ENCODE data around the gene HOXD3.

HOXD3 gene

DNA sequence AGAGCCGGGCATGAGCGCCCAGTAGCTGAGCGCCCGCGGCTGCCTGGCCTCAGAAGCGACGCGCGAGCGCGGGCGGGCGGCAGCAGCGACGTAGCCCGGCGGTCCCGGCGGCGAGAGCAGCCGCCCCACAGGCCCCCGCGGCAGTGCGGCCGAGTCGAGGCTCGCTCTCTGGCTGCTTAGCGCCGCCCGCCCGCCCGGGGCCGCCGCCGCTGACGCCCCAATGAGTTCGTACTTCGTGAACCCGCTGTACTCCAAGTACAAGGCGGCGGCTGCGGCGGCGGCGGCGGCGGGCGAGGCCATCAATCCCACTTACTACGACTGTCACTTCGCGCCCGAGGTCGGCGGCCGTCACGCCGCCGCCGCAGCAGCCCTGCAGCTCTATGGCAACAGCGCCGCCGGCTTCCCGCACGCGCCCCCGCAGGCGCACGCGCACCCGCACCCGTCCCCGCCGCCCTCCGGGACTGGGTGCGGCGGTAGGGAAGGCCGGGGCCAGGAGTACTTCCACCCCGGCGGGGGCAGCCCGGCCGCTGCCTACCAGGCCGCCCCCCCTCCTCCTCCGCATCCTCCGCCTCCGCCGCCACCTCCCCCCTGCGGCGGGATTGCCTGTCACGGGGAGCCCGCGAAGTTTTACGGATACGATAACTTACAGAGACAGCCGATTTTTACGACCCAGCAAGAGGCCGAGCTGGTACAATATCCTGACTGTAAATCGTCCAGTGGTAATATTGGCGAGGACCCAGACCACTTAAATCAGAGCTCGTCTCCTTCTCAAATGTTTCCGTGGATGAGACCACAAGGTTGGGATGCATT, 26.8 kb upstream of the HOXD3 start:
- TF ChIP-seq, protein P1, sequence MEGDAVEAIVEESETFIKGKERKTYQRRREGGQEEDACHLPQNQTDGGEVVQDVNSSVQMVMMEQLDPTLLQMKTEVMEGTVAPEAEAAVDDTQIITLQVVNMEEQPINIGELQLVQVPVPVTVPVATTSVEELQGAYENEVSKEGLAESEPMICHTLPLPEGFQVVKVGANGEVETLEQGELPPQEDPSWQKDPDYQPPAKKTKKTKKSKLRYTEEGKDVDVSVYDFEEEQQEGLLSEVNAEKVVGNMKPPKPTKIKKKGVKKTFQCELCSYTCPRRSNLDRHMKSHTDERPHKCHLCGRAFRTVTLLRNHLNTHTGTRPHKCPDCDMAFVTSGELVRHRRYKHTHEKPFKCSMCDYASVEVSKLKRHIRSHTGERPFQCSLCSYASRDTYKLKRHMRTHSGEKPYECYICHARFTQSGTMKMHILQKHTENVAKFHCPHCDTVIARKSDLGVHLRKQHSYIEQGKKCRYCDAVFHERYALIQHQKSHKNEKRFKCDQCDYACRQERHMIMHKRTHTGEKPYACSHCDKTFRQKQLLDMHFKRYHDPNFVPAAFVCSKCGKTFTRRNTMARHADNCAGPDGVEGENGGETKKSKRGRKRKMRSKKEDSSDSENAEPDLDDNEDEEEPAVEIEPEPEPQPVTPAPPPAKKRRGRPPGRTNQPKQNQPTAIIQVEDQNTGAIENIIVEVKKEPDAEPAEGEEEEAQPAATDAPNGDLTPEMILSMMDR (IDR thresholded peaks at IDR 0.05; ENCODE audit: borderline replicate concordance, control extremely low read depth, extremely low read depth, insufficient read depth, missing control alignments) = no peak
- in situ Hi-C loops (cut with MboI; ENCODE audit: low sequenced_read_pairs, unreplicated experiment) = loop anchor here (25.0 kb wide), 1 partner anchor 682 kb away; no protein-coding TSS in a partner anchor

DNA sequence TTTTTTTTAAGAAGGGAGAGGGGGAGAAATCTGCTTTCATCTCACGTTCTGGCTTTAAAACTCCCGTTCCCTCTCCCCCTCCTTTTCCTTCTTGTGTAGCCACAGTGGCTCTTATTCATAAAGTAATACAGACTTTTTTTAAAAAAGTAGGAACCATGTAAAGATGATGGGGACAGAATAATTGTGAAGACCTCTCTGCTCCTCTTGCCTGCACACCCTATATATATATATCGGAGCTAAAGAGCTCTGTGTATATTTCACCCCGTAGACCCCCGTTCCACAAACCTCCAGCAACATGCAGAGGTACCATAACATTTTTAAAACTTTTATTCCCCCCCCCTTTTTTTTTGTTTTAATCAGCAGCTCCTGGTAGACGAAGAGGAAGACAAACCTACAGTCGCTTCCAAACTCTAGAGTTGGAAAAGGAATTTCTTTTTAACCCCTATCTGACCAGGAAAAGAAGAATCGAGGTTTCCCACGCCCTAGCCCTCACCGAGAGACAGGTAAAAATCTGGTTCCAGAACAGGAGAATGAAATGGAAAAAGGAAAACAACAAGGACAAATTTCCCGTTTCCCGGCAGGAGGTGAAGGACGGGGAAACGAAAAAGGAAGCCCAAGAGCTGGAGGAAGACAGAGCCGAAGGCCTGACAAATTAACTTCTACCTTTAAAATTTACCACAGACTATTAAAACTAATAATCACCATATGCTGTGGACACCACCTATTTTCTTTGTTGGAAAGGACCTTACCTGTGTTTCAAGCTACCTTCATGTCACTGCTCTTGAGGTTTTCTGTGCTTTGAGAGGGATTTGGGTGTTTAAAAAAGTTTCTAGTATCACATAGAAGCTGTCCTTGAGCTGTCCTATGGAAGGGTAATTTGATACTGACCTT, 25.9 kb upstream of the HOXD3 start:
- in situ Hi-C loops (cut with MboI; ENCODE audit: low sequenced_read_pairs, unreplicated experiment) = loop anchor here (25.0 kb wide), 1 partner anchor 681 kb away; no protein-coding TSS in a partner anchor
- no peak for DNase-seq (ENCODE audit: low spot score)
- TF ChIP-seq, protein P1 (IDR thresholded peaks at IDR 0.05; ENCODE audit: borderline replicate concordance, control extremely low read depth, extremely low read depth, insufficient read depth, missing control alignments) = no peak

More for the DNA sequence above, 26.8 kb upstream of the HOXD3 start:
- no peak for DNase-seq (ENCODE audit: low spot score)

DNA sequence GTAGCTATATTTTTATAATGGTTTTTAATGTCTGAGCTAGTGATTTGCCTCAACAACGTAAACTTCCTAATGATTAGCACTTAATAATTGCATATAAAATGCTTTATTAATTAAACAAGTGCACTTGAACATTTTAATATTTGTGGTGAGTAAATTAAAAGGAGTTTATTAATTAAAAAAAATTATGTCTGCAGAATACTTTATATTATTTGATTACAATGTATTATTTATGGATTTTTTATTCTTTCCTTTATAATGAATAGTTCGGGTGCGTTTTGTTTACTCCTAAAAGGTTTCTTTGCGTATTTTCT, 25.3 kb upstream of the HOXD3 start:
- in situ Hi-C loops (cut with MboI; ENCODE audit: low sequenced_read_pairs, unreplicated experiment) = loop anchor here (25.0 kb wide), 1 partner anchor 680 kb away; no protein-coding TSS in a partner anchor
- DNase-seq (ENCODE audit: low spot score) = no peak
- TF ChIP-seq, protein P1 (IDR thresholded peaks at IDR 0.05; ENCODE audit: borderline replicate concordance, control extremely low read depth, extremely low read depth, insufficient read depth, missing control alignments) = no peak

DNA sequence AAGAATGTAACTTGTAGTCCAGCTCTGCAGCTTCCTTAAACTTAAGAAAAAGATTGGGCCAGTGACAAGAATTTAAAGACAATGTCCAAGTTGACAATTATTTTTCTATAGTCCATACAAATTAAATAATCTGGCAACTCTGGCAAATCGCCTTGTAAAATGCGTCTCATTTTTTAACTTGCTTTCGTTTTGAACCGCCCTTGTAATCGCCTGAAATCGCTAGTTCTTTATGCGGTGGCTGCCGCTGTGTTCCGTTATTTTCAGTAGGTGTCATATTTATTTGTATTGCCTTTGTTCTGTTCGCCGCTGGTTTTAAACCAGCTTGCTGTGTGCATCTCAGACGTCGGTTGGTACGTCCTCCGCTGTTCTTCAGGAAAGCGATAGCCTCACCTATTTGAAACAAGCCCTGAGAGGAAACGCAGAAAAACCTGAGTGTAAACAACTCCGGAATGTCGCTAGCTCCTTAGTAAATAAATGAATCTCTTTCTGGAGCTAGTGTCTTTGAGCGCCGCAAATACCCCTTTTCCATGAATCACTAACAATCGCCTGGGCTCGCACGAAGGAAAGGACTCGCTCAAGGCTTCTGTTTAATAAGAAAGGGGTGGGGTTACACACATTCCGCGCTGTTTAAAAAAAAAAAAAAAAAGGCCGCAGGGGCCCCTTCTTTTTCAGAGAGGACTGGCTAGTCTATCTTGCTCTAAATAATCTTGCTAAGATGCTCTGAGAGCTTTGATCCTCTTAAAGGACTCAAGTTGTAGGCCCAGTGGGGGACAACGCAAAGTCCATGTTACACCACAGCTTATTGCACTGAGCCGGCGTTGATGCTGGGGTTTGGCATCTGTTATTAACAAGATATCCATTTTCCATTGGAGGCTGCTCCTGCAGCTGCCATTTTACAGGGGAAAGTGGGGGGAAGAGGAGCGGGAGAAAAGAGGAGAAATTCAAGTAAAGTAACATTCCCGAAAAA, 24.6 kb upstream of the HOXD3 start:
- TF ChIP-seq, protein P1 (IDR thresholded peaks at IDR 0.05; ENCODE audit: borderline replicate concordance, control extremely low read depth, extremely low read depth, insufficient read depth, missing control alignments) = no peak
- in situ Hi-C loops (cut with MboI; ENCODE audit: low sequenced_read_pairs, unreplicated experiment) = loop anchor here (25.0 kb wide), 1 partner anchor 680 kb away; no protein-coding TSS in a partner anchor
- no peak for DNase-seq (ENCODE audit: low spot score)

DNA sequence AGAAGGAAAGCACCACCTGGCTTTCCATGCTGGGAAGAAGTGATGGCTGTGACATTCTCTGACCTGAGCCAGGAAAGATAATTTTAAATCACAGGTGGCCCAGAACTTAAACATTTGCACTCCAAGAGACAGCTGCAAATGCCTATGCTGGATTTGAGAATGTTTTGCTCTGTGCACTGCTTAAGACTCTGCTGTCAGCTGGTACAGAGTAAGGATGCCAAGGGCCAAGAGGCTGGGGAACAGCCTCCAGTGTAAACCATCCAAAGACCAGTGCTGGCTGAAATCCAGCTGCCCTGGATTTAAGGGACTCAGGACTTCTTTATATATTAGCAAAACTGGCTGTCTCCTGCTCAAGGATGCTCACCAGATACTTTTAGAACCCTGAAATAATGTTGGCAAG, 23.7 kb upstream of the HOXD3 start:
- TF ChIP-seq, protein P1 (IDR thresholded peaks at IDR 0.05; ENCODE audit: borderline replicate concordance, control extremely low read depth, extremely low read depth, insufficient read depth, missing control alignments) = no peak
- DNase-seq (ENCODE audit: low spot score) = no peak
- in situ Hi-C loops (cut with MboI; ENCODE audit: low sequenced_read_pairs, unreplicated experiment) = loop anchor here (25.0 kb wide), 1 partner anchor 679 kb away; no protein-coding TSS in a partner anchor
